OCI-LY1 (cell line): ENCODE measurements around the gene IQGAP2.

Experiments
- H2AFZ ChIP-seq: fragments of 200-600 bp; sonication (generic), shearing (Covaris generic); 2 replicates; pipeline ENCODE4 v1.6.0; 2014; ENCODE audit warnings: antibody characterized with exemption, mild to moderate bottlenecking, low read length
- H3F3A ChIP-seq: fragments of 200-600 bp; sonication (generic), shearing (Covaris generic); 2 replicates; pipeline ENCODE4 v1.6.0; 2014; ENCODE audit warnings: mild to moderate bottlenecking, antibody characterized with exemption, low read length, moderate library complexity; ENCODE audit not compliant: insufficient read depth
- H3K27ac ChIP-seq: fragments of 200-600 bp; sonication (generic); 2 replicates; pipeline ENCODE4 v1.5.1; 2014; ENCODE audit warnings: low read length, mixed run types, mild to moderate bottlenecking, low read depth; ENCODE audit not compliant: poor library complexity, severe bottlenecking
- H3K27me3 ChIP-seq: fragments of 200-600 bp; sonication (generic); 2 replicates; pipeline ENCODE4 v1.6.0; 2014; ENCODE audit warnings: antibody characterized with exemption, mild to moderate bottlenecking, low read length, moderate library complexity; ENCODE audit not compliant: insufficient read depth
- H3K36me3 ChIP-seq: fragments of 200-600 bp; sonication (generic); 2 replicates; pipeline ENCODE4 v1.6.1; 2014; ENCODE audit warnings: mild to moderate bottlenecking, antibody characterized with exemption, low read length, moderate library complexity, mixed read lengths; ENCODE audit not compliant: insufficient read depth
- H3K4me1 ChIP-seq: fragments of 200-600 bp; sonication (generic); 2 replicates; pipeline ENCODE4 v1.5.1; 2014; ENCODE audit warnings: mild to moderate bottlenecking, low read length, moderate library complexity; ENCODE audit not compliant: insufficient read depth, severe bottlenecking
- H3K4me2 ChIP-seq: fragments of 200-600 bp; sonication (generic), shearing (Covaris generic); 2 replicates; pipeline ENCODE4 v1.6.1; 2014; ENCODE audit warnings: low read length
- H3K4me3 ChIP-seq: fragments of 200-600 bp; sonication (generic); 2 replicates; pipeline ENCODE4 v1.5.1; 2014; ENCODE audit warnings: low read length, low read depth, mild to moderate bottlenecking, mixed read lengths; ENCODE audit not compliant: poor library complexity, severe bottlenecking
- H3K79me2 ChIP-seq: fragments of 200-600 bp; shearing (Covaris generic); 2 replicates; pipeline ENCODE4 v1.6.1; 2016; ENCODE audit warnings: mixed run types, low read length, mixed read lengths; ENCODE audit not compliant: insufficient read depth
- H3K9ac ChIP-seq: fragments of 200-600 bp; sonication (generic), shearing (Covaris generic); 2 replicates; pipeline ENCODE4 v1.6.1; 2014; ENCODE audit warnings: mild to moderate bottlenecking, low read length, mixed read lengths
- H3K9me2 ChIP-seq: fragments of 200-600 bp; sonication (generic), shearing (Covaris generic); 2 replicates; pipeline ENCODE4 v1.6.1; 2014; ENCODE audit warnings: low read depth, mild to moderate bottlenecking, low read length, mixed read lengths
- H3K9me3 ChIP-seq: fragments of 200-600 bp; shearing (Covaris generic); 2 replicates; pipeline ENCODE4 v1.6.1; 2014; ENCODE audit warnings: low read length, mixed read lengths
- H4K20me1 ChIP-seq: fragments of 200-600 bp; sonication (generic), shearing (Covaris generic); 2 replicates; pipeline ENCODE4 v1.6.0; 2016; ENCODE audit warnings: mild to moderate bottlenecking, low read length; ENCODE audit not compliant: insufficient read depth
- EZH2 ChIP-seq: fragments of 200-600 bp; sonication (generic), shearing (Covaris generic); IDR thresholded peaks from 2 replicates; pipeline ENCODE4 v1.8.0; 2017; ENCODE audit warnings: borderline replicate concordance, mixed run types, mild to moderate bottlenecking, antibody characterized with exemption, low read length, moderate library complexity, mixed read lengths
- TF ChIP-seq, protein P1 (sequence below): fragments of 200-600 bp; sonication (generic), shearing (Covaris generic); IDR thresholded peaks from 2 replicates; pipeline ENCODE4 v1.5.1; 2017; ENCODE audit warnings: mild to moderate bottlenecking, antibody characterized with exemption, low read length, moderate library complexity, mixed read lengths

The IQGAP2 gene

GRCh38 chr5:76525956-76526355 is 122.9 kb downstream of the IQGAP2 start:
- no peak overlapping the region for H3K9ac ChIP-seq
- H3K9me2 ChIP-seq: no peaks in the 10 kb centered on the region
- H3K4me3 ChIP-seq: no peak overlapping the region
- H3K36me3 ChIP-seq: no peaks in the 10 kb centered on the region
- H4K20me1 ChIP-seq: no peaks in the 10 kb centered on the region
- no peaks in the 10 kb centered on the region for H3K9me3 ChIP-seq
- H3K27ac ChIP-seq: no peak overlapping the region
- no peaks in the 10 kb centered on the region for H3K79me2 ChIP-seq
- no peaks in the 10 kb centered on the region for H3F3A ChIP-seq
- TF ChIP-seq, protein P1, sequence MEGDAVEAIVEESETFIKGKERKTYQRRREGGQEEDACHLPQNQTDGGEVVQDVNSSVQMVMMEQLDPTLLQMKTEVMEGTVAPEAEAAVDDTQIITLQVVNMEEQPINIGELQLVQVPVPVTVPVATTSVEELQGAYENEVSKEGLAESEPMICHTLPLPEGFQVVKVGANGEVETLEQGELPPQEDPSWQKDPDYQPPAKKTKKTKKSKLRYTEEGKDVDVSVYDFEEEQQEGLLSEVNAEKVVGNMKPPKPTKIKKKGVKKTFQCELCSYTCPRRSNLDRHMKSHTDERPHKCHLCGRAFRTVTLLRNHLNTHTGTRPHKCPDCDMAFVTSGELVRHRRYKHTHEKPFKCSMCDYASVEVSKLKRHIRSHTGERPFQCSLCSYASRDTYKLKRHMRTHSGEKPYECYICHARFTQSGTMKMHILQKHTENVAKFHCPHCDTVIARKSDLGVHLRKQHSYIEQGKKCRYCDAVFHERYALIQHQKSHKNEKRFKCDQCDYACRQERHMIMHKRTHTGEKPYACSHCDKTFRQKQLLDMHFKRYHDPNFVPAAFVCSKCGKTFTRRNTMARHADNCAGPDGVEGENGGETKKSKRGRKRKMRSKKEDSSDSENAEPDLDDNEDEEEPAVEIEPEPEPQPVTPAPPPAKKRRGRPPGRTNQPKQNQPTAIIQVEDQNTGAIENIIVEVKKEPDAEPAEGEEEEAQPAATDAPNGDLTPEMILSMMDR: no peak
- H3K4me2 ChIP-seq: no peak overlapping the region
- no peak overlapping the region for H2AFZ ChIP-seq
- H3K4me1 ChIP-seq: no peaks in the 10 kb centered on the region
- H3K27me3 ChIP-seq: no peaks in the 10 kb centered on the region

DNA sequence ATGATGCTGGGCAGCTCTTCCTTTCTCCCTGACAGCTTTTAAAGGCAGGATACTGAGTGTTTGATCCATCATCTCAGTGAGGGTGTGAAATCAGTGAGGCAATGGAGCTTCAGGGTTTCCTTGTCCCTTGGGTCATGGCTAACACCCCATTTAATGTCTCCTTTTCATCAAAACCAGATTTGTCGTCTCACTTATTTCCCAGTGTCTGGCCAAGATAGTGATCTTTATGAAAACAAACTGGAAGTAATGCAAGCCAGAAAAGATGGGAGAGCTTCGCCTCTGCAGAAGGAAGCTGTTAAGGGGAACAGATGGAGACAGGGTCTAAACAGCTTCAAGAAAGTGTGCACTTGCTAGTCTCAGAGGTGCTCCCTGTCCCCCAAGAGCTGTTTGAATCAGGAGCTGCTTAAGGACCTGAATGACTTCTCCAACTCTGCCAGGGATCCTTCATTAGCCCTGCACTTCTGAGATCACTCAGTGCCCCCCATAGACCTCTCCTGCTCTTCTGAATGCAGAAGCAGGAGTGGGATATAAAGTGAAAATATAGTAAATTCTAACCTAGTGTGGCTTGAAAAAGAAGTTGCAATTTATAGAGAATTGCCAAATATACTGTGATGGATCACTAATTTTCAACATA is 124.0 kb downstream of the IQGAP2 start:
- no peaks in the 10 kb centered on the region for H3K4me1 ChIP-seq
- no peak overlapping the region for H3K27ac ChIP-seq
- TF ChIP-seq, protein P1: no peak
- TF ChIP-seq EZH2: no peak
- no peaks in the 10 kb centered on the region for H3K36me3 ChIP-seq
- no peaks in the 10 kb centered on the region for H3K9me3 ChIP-seq
- no peak overlapping the region for H3K4me2 ChIP-seq
- H3K4me3 ChIP-seq: no peak overlapping the region
- no peaks in the 10 kb centered on the region for H3K9me2 ChIP-seq
- no peak overlapping the region for H2AFZ ChIP-seq
- no peak overlapping the region for H3K9ac ChIP-seq
- no peaks in the 10 kb centered on the region for H3F3A ChIP-seq
- H4K20me1 ChIP-seq: no peaks in the 10 kb centered on the region
- H3K79me2 ChIP-seq: no peaks in the 10 kb centered on the region
- no peaks in the 10 kb centered on the region for H3K27me3 ChIP-seq

DNA sequence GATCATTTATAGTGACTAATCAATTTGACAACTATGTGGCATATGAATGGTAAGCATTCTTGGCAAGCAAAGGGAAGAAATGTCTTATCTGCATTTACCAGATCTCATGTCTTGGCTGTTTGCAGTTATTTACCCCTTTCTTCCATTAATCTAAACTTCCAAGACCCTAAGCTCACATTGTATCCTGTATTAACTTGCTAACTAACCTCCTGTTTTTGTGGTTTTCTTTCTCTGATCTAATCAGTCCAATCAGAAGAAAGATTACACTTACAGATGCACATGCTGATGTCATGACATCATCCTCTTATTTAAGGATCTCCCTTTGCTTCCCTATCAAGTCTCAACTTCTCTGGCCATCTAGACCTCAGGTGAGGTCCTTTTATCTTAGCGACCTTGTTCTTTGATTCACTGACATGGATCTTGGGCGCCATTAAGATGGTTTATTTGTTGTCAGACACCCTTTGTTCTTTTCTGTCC is 124.6 kb downstream of the IQGAP2 start:
- H3K4me1 ChIP-seq: no peaks in the 10 kb centered on the region
- no peak overlapping the region for H2AFZ ChIP-seq
- H3K4me3 ChIP-seq: no peak overlapping the region
- H3F3A ChIP-seq: no peaks in the 10 kb centered on the region
- H3K27me3 ChIP-seq: no peaks in the 10 kb centered on the region
- H3K9me2 ChIP-seq: no peaks in the 10 kb centered on the region
- TF ChIP-seq, protein P1: no peak
- no peak for TF ChIP-seq EZH2
- no peaks in the 10 kb centered on the region for H3K79me2 ChIP-seq
- H3K4me2 ChIP-seq: no peak overlapping the region
- no peaks in the 10 kb centered on the region for H4K20me1 ChIP-seq
- H3K27ac ChIP-seq: no peak overlapping the region
- no peaks in the 10 kb centered on the region for H3K9me3 ChIP-seq
- no peak overlapping the region for H3K9ac ChIP-seq
- H3K36me3 ChIP-seq: no peaks in the 10 kb centered on the region
